K562 (cell line): Measurements from ENCODE around the gene LRRC71. TPM values are rescaled to one million over a fixed set of nuclear protein-coding genes. Genes with fewer than 3 reads are reported as not detected.

Experiments used
- ARID3A ChIP-seq: IDR thresholded peaks from 2 replicates; pipeline ENCODE4 v1.6.1; 2012; ENCODE audit warnings: low read depth, low read length, improper control_type of control experiment, borderline replicate concordance
- BDP1 ChIP-seq: IDR thresholded peaks from 3 replicates; pipeline ENCODE4 v1.6.1; 2011; ENCODE audit not compliant: insufficient read length, insufficient read depth
- GTF2A2 ChIP-seq: IDR thresholded peaks from 2 replicates; pipeline ENCODE4 v1.6.1; 2016; ENCODE audit warnings: mild to moderate bottlenecking, missing genetic modification characterization, missing compliant biosample characterization
- NONO ChIP-seq, 2 experiments: fragments of 200-400 bp in 1 of 2; fragments of 450-650 bp in 1 of 2; formaldehyde crosslinking in 1 of 2; IDR thresholded peaks; 2 replicates each; pipeline ENCODE4 v1.6.1; 2017; ENCODE audit warnings: low read depth in 2 of 2, mild to moderate bottlenecking in 2 of 2, moderate library complexity in 2 of 2, low read length in 1 of 2
- NR2C1 ChIP-seq, 2 experiments: fragments of 450-650 bp; IDR thresholded peaks; 2 replicates each; pipeline ENCODE4 v1.6.1; 2017; ENCODE audit warnings: mild to moderate bottlenecking in 2 of 2, antibody characterized with exemption in 1 of 2, inconsistent platforms in 1 of 2, missing compliant biosample characterization in 1 of 2, missing genetic modification characterization in 1 of 2
- PCBP2 ChIP-seq: fragments of 200-400 bp; formaldehyde crosslinking; IDR thresholded peaks from 2 replicates; pipeline ENCODE4 v1.6.1; 2018; ENCODE audit warnings: low read length, low read depth, mild to moderate bottlenecking, moderate library complexity; ENCODE audit not compliant: poor library complexity, severe bottlenecking
- PKNOX1 ChIP-seq: fragments of 450-650 bp; IDR thresholded peaks from 2 replicates; pipeline ENCODE4 v1.6.1; 2016
- SAFB2 ChIP-seq: fragments of 200-400 bp; formaldehyde crosslinking; IDR thresholded peaks from 2 replicates; pipeline ENCODE4 v1.6.1; 2018; ENCODE audit warnings: borderline replicate concordance, low read length, low read depth, moderate library complexity; ENCODE audit not compliant: severe bottlenecking
- TCF3 ChIP-seq: sonication (generic); formaldehyde crosslinking; IDR thresholded peaks from 2 replicates; pipeline ENCODE4 v1.4.0; 2020; ENCODE audit warnings: mild to moderate bottlenecking, missing genetic modification reagents
- UBTF ChIP-seq, 2 experiments: IDR thresholded peaks; 2 replicates each; pipeline ENCODE4 v1.6.1; 2012; ENCODE audit warnings: improper control_type of control experiment in 2 of 2, low read depth in 2 of 2, low read length in 2 of 2, borderline replicate concordance in 1 of 2
- ZFP30 ChIP-seq: fragments of 250-450 bp; sonication (Bioruptor Pico); IDR thresholded peaks from 2 replicates; pipeline ENCODE4 v1.8.0; 2022; ENCODE audit warnings: moderate library complexity, mild to moderate bottlenecking, inconsistent platforms, borderline replicate concordance
- ZNF143 ChIP-seq: sonication (generic); formaldehyde crosslinking; IDR thresholded peaks from 2 replicates; pipeline ENCODE4 v1.9.0; 2022; ENCODE audit warnings: mild to moderate bottlenecking, missing genetic modification reagents
- ZNF699 ChIP-seq: fragments of 250-450 bp; sonication (Bioruptor Pico); IDR thresholded peaks from 2 replicates; pipeline ENCODE4 v1.8.0; 2021; ENCODE audit warnings: mild to moderate bottlenecking, moderate library complexity; ENCODE audit not compliant: insufficient replicate concordance
- ZNF764 ChIP-seq: fragments of 250-450 bp; sonication (Bioruptor Pico); IDR thresholded peaks from 2 replicates; pipeline ENCODE4 v1.4.0; 2020; ENCODE audit warnings: low read depth, mild to moderate bottlenecking, moderate library complexity
- polyA plus RNA-seq, 8 experiments: library from polyadenylated mRNA; depleted of rRNA in 4 of 8; stranded (reverse) in 5 of 8; unstranded in 3 of 8; fragments of >200 nt; fragmentation: Nextera tagmentation in 2 of 8; fragmentation: Illumina TruSeq in 1 of 8; extraction: Ambion mirVana in 2 of 8; extraction: Trizol in 1 of 8; gene quantifications; 2 replicates each; pipeline versions ENCODE4 v1.2.1 to v1.2.3, GENCODE V29; 2011 to 2014; ENCODE audit warnings: inconsistent platforms in 1 of 8, missing spikeins in 1 of 8
- total RNA-seq, 7 experiments: library from RNA; depleted of rRNA in 6 of 7; stranded (reverse); fragments of >200 nt in 6 of 7; fragmentation: Illumina TruSeq in 2 of 7; extraction: Trizol in 2 of 7; gene quantifications; 2 replicates each; pipeline versions ENCODE4 v1.2.1 to v1.2.3, GENCODE V29; 2011 to 2021; ENCODE audit warnings: low replicate concordance in 1 of 7
- TF ChIP-seq, protein P1 (sequence below): fragments of 150-350 bp; conservative IDR thresholded peaks from 2 replicates; pipeline ENCODE4 v1.6.1; 2014; ENCODE audit warnings: low read length
- TF ChIP-seq, protein P2 (sequence below): fragments of 450-650 bp; IDR thresholded peaks from 2 replicates; pipeline ENCODE4 v1.6.1; 2018; ENCODE audit warnings: mild to moderate bottlenecking, low read depth; ENCODE audit not compliant: partially characterized antibody

Gene LRRC71
- total and polyA plus RNA-seq, 9 of the 15 experiments (the other 6 are each of a cell fraction or from before 2014, with no cell fraction given): 0.06 to 1.2 (median 0.51) TPM; not detected in 1

DNA sequence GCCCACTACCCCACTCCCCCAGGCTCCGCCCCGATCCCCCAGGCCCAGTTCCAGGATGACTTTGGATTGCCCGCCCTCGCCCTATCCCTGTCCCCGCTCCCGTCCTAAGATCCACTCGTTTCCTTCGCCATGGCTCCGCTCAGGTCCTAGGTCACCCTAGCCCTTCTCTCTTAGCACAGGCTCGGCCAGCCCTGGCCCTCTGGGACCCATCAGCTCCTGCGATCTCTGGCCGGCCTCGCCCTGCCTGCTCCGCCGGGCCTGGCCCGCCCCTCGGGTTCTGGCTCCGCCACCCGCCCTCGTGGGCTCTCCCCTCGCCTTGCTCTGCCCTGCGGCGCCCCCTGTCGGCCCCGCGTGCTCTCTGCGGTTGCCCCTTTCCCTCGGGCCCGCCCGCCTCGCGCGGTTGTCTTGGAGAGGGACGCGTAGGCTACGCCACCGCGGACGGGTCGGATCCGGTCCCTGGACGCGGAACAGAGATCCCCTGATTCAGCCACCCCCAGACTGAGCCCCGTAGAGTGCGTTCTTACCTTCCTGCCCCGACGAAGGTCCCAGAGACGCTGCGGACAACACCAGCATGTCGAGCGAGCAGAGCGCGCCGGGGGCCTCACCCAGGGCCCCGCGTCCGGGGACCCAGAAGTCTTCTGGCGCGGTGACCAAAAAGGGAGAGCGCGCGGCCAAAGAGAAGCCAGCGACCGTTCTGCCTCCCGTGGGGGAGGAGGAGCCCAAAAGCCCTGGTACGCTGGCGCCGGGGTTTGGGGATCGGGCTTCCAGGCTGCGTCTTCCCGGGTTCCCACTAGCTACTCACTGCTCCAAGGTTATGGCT is at the start of gene LRRC71 (continued):
- no peak for TF ChIP-seq ZNF143
- no peak for TF ChIP-seq ZNF764 (CRISPR knock-in tag)
- TF ChIP-seq, protein P1, sequence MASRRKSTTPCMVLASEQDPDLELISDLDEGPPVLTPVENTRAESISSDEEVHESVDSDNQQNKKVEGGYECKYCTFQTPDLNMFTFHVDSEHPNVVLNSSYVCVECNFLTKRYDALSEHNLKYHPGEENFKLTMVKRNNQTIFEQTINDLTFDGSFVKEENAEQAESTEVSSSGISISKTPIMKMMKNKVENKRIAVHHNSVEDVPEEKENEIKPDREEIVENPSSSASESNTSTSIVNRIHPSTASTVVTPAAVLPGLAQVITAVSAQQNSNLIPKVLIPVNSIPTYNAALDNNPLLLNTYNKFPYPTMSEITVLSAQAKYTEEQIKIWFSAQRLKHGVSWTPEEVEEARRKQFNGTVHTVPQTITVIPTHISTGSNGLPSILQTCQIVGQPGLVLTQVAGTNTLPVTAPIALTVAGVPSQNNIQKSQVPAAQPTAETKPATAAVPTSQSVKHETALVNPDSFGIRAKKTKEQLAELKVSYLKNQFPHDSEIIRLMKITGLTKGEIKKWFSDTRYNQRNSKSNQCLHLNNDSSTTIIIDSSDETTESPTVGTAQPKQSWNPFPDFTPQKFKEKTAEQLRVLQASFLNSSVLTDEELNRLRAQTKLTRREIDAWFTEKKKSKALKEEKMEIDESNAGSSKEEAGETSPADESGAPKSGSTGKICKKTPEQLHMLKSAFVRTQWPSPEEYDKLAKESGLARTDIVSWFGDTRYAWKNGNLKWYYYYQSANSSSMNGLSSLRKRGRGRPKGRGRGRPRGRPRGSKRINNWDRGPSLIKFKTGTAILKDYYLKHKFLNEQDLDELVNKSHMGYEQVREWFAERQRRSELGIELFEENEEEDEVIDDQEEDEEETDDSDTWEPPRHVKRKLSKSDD: no peak
- no peak for TF ChIP-seq BDP1
- 0 out of 2 replicates have a peak, but pooled peaks have one; percentile 45 for TF ChIP-seq TCF3 (CRISPR knock-in tag)
- no peak for TF ChIP-seq PCBP2
- TF ChIP-seq ZNF699 (CRISPR knock-in tag): no peak
- TF ChIP-seq SAFB2: no peak
- TF ChIP-seq ARID3A: no peak
- peak; percentile 41 to 80; a peak in 2 of 4 replicates for TF ChIP-seq UBTF (IDR thresholded peaks at IDR 0.05; ENCODE audit: borderline replicate concordance in 1 of 2, low read depth in 2 of 2, low read length in 2 of 2)
- TF ChIP-seq PKNOX1: no peak
- TF ChIP-seq ZFP30 (CRISPR knock-in tag): no peak
- TF ChIP-seq, protein P2, sequence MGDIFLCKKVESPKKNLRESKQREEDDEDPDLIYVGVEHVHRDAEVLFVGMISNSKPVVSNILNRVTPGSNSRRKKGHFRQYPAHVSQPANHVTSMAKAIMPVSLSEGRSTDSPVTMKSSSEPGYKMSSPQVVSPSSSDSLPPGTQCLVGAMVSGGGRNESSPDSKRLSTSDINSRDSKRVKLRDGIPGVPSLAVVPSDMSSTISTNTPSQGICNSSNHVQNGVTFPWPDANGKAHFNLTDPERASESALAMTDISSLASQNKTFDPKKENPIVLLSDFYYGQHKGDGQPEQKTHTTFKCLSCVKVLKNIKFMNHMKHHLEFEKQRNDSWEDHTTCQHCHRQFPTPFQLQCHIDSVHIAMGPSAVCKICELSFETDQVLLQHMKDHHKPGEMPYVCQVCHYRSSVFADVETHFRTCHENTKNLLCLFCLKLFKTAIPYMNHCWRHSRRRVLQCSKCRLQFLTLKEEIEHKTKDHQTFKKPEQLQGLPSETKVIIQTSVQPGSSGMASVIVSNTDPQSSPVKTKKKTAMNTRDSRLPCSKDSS: no peak
- no peak for TF ChIP-seq NR2C1 (IDR thresholded peaks at IDR 0.05)
- TF ChIP-seq NR2C1 (tag; IDR thresholded peaks at IDR 0.05): no peak
- TF ChIP-seq GTF2A2 (tag): no peak
- TF ChIP-seq NONO (IDR thresholded peaks at IDR 0.05; ENCODE audit: low read depth in 2 of 2, low read length in 1 of 2): no peak; a peak in 1 of 4 replicates
